ENCODE measurements around the gene DISP2.

GRCh38 chr15:40352281-40352901 lies 5.6 kb upstream of the DISP2 start:
- TF ChIP-seq, protein P1, sequence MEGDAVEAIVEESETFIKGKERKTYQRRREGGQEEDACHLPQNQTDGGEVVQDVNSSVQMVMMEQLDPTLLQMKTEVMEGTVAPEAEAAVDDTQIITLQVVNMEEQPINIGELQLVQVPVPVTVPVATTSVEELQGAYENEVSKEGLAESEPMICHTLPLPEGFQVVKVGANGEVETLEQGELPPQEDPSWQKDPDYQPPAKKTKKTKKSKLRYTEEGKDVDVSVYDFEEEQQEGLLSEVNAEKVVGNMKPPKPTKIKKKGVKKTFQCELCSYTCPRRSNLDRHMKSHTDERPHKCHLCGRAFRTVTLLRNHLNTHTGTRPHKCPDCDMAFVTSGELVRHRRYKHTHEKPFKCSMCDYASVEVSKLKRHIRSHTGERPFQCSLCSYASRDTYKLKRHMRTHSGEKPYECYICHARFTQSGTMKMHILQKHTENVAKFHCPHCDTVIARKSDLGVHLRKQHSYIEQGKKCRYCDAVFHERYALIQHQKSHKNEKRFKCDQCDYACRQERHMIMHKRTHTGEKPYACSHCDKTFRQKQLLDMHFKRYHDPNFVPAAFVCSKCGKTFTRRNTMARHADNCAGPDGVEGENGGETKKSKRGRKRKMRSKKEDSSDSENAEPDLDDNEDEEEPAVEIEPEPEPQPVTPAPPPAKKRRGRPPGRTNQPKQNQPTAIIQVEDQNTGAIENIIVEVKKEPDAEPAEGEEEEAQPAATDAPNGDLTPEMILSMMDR (conservative IDR thresholded peaks at IDR 0.05; ENCODE audit: low read depth, low read length), result no peak
- TF ChIP-seq EZH2 (IDR thresholded peaks at IDR 0.05; ENCODE audit: borderline replicate concordance, low read depth, low read length, poor library complexity, severe bottlenecking), result no peak

Data from A673 (cell line).